Thyroid gland (tissue), 4 donors: ENCODE results near the gene GBE1.

ENCODE experiments used
- CTCF ChIP-seq, 6 experiments: fragments of 200-600 bp in 3 of 6; fragments of 450-650 bp in 3 of 6; sonication (generic) in 3 of 6; IDR thresholded peaks; one replicate each; pipeline ENCODE4 v1.5.1; 2016 to 2019; ENCODE audit warnings: antibody characterized with exemption in 6 of 6, mild to moderate bottlenecking in 2 of 6, inconsistent platforms in 1 of 6, moderate library complexity in 1 of 6
- POLR2A ChIP-seq, 2 donors: fragments of 450-650 bp; IDR thresholded peaks; one replicate each; pipeline ENCODE4 v1.6.1; 2017; ENCODE audit warnings: antibody characterized with exemption in 2 of 2, mild to moderate bottlenecking in 2 of 2, moderate library complexity in 1 of 2

- TF ChIP-seq POLR2A (IDR thresholded peaks at IDR 0.05), result no peak
- TF ChIP-seq CTCF (IDR thresholded peaks at IDR 0.05), result no peak
Observed at GRCh38 chr3:81550415-81550814, 211.0 kb downstream of the GBE1 start.
